Right lobe of liver (tissue), 4 donors: Measurements from ENCODE around the gene MSX1.

Source experiments
- CTCF ChIP-seq, 4 donors: fragments of 200-600 bp in 3 of 4; fragments of 450-650 bp in 1 of 4; IDR thresholded peaks; one replicate each; pipeline versions ENCODE4 v1.5.1 to v1.8.0; 2016 to 2022; ENCODE audit warnings: antibody characterized with exemption in 4 of 4, mild to moderate bottlenecking in 2 of 4
- POLR2A ChIP-seq: fragments of 450-650 bp; IDR thresholded peaks from one replicate; pipeline ENCODE4 v1.6.1; 2017; ENCODE audit warnings: antibody characterized with exemption, mild to moderate bottlenecking
- donor health status: DM: no; HTN: no; CAD: no.
- donor health status: DM: no; HTN: no; CAD: no.
- donor health status: DM: no; HTN: yes; CAD: no.

- TF ChIP-seq POLR2A, result no peak
- TF ChIP-seq CTCF (IDR thresholded peaks at IDR 0.05), result no peak
These were observed 9.6 kb downstream of the MSX1 start for GRCh38 chr4:4868758-4869723.
